Keratinocyte (primary cell): ENCODE measurements around the gene MAML1.

Experiments
- EZH2 ChIP-seq: IDR thresholded peaks from one replicate; pipeline ENCODE4 v1.6.1; 2012; ENCODE audit warnings: inconsistent platforms, mild to moderate bottlenecking, low read length, moderate library complexity
- TF ChIP-seq, protein P1 (sequence below), 3 experiments: IDR thresholded peaks in 1 of 3; conservative IDR thresholded peaks in 1 of 3; optimal IDR thresholded peaks in 1 of 3; 2 replicates in 2 of 3; 3 replicates in 1 of 3; pipeline versions ENCODE3 to v1.5.1; 2011; ENCODE audit warnings: low read length in 3 of 3, mild to moderate bottlenecking in 3 of 3, moderate library complexity in 2 of 3, control low read depth in 1 of 3, inconsistent platforms in 1 of 3; ENCODE audit not compliant: insufficient read depth in 2 of 3; ENCODE audit errors: extremely low read depth in 1 of 3

DNA sequence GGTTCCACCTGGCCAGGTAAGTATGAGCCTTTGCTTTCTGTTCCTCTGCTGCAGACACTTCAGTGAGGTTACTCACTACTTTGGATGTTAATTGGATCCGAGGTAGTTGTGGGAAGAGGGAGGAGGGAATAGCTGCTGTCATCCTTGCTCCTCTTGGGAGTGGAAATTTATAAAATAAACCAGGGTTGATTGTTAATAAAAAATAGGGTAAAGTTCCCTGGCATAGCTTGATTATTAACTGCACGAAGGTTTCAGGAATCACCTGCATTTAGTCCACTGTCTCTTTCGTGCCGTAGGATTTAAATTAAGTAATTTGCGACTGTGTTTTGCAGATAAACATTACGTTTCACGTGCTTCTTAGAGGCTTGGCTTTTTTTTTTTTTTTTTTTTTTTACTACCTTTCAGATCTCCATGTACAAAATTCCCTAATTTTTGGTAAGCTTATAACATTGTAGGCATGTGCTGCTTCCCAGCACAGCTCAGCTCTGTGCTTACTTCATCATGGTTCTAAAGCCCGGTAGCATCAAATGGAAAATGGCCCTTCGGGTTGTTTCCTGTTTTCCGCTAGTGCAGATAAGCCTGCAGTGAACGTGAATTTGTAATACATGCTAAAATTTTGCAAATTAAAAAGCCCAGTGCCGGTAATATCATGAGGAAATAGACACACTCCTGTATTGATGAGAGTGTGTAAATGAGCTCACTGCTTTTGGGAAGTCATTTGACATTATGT lies 34.3 kb downstream of the MAML1 start:
- TF ChIP-seq, protein P1, sequence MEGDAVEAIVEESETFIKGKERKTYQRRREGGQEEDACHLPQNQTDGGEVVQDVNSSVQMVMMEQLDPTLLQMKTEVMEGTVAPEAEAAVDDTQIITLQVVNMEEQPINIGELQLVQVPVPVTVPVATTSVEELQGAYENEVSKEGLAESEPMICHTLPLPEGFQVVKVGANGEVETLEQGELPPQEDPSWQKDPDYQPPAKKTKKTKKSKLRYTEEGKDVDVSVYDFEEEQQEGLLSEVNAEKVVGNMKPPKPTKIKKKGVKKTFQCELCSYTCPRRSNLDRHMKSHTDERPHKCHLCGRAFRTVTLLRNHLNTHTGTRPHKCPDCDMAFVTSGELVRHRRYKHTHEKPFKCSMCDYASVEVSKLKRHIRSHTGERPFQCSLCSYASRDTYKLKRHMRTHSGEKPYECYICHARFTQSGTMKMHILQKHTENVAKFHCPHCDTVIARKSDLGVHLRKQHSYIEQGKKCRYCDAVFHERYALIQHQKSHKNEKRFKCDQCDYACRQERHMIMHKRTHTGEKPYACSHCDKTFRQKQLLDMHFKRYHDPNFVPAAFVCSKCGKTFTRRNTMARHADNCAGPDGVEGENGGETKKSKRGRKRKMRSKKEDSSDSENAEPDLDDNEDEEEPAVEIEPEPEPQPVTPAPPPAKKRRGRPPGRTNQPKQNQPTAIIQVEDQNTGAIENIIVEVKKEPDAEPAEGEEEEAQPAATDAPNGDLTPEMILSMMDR (optimal IDR thresholded peaks at IDR 0.05 in 1 of 3, IDR thresholded peaks at IDR 0.05 in 1 of 3, conservative IDR thresholded peaks at IDR 0.05 in 1 of 3; ENCODE audit: extremely low read depth in 1 of 3, insufficient read depth in 2 of 3, low read length in 3 of 3) = no peak
- TF ChIP-seq EZH2 = no peak
